Endothelial cell of umbilical vein (primary cell): ENCODE data around the gene ATAD1.

Experiments
- EZH2 ChIP-seq: IDR thresholded peaks from 2 replicates; pipeline ENCODE4 v1.6.1; 2012; ENCODE audit warnings: borderline replicate concordance, low read depth, mild to moderate bottlenecking, moderate library complexity, low read length, inconsistent platforms; ENCODE audit not compliant: severe bottlenecking
- FOS ChIP-seq: IDR thresholded peaks from 2 replicates; pipeline ENCODE4 v1.6.1; 2011; ENCODE audit warnings: mild to moderate bottlenecking, low read length, moderate library complexity, borderline replicate concordance; ENCODE audit not compliant: insufficient read depth
- GATA2 ChIP-seq: IDR thresholded peaks from 2 replicates; pipeline ENCODE4 v1.7.0; 2011; ENCODE audit warnings: low read depth, mild to moderate bottlenecking, moderate library complexity, mixed read lengths, low read length; ENCODE audit not compliant: insufficient read length, insufficient read depth
- JUN ChIP-seq: IDR thresholded peaks from 2 replicates; pipeline ENCODE4 v1.6.1; 2011; ENCODE audit warnings: borderline replicate concordance, low read depth; ENCODE audit not compliant: insufficient read length, insufficient read depth
- MYC ChIP-seq: IDR thresholded peaks from one replicate; pipeline ENCODE4 v1.6.1; 2011; ENCODE audit warnings: mild to moderate bottlenecking, low read depth, low read length
- POLR2A ChIP-seq: IDR thresholded peaks from 2 replicates; pipeline ENCODE4 v1.6.1; 2012; ENCODE audit warnings: low read depth, mild to moderate bottlenecking, control low read depth, low read length
- POLR2AphosphoS5 ChIP-seq: IDR thresholded peaks from 2 replicates; pipeline ENCODE4 v1.6.1; 2012; ENCODE audit warnings: low read depth, mild to moderate bottlenecking, control low read depth, low read length, moderate library complexity; ENCODE audit not compliant: insufficient read depth
- TF ChIP-seq, protein P1 (sequence below), 2 donors: IDR thresholded peaks; 1 replicate in 1 of 2; 2 replicates in 1 of 2; pipeline ENCODE4 v1.5.1; 2011; ENCODE audit warnings: low read length in 2 of 2, mild to moderate bottlenecking in 2 of 2, moderate library complexity in 2 of 2, control low read depth in 1 of 2, inconsistent platforms in 1 of 2, low read depth in 1 of 2; ENCODE audit not compliant: insufficient read depth in 1 of 2; ENCODE audit errors: extremely low read depth in 1 of 2
- TF ChIP-seq, protein P2 (sequence below): IDR thresholded peaks from 2 replicates; pipeline ENCODE4 v1.6.1; 2011; ENCODE audit not compliant: insufficient read depth, insufficient read length

DNA sequence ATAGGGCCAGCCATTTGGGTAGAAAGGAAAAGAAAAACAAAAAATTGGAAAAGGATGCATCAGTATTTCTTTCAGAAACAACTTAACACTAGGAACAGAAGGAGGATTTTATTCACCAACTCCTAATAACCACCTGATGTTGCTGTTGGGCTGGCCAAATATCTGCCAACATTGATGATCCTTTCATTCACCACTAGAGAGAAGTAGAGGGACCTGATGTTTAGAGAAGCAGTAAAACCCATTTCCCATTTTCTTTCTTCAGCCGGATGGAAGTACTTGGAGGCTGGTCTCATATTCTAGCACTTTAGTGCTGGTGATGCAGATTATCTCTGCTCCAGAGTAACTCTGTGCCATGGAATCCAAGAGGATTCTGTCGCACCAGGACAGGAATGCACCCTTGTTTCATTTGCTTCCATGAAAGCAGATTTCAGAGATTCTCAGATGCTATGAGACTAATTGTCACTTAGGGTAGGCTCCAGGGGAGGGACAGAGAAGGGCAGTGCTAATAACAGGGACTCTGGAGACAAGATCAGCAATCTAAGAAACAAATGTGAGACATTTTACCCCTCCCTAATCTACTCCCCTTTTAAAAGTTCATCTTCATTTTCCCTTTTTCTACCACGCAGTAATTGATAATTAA lies 42.2 kb upstream of the ATAD1 start:
- TF ChIP-seq, protein P1, sequence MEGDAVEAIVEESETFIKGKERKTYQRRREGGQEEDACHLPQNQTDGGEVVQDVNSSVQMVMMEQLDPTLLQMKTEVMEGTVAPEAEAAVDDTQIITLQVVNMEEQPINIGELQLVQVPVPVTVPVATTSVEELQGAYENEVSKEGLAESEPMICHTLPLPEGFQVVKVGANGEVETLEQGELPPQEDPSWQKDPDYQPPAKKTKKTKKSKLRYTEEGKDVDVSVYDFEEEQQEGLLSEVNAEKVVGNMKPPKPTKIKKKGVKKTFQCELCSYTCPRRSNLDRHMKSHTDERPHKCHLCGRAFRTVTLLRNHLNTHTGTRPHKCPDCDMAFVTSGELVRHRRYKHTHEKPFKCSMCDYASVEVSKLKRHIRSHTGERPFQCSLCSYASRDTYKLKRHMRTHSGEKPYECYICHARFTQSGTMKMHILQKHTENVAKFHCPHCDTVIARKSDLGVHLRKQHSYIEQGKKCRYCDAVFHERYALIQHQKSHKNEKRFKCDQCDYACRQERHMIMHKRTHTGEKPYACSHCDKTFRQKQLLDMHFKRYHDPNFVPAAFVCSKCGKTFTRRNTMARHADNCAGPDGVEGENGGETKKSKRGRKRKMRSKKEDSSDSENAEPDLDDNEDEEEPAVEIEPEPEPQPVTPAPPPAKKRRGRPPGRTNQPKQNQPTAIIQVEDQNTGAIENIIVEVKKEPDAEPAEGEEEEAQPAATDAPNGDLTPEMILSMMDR (IDR thresholded peaks at IDR 0.05; ENCODE audit: extremely low read depth in 1 of 2, insufficient read depth in 1 of 2, low read depth in 1 of 2, low read length in 2 of 2): peak; percentile 43
- no peak for TF ChIP-seq POLR2A
- TF ChIP-seq POLR2AphosphoS5: no peak
- TF ChIP-seq, protein P2, sequence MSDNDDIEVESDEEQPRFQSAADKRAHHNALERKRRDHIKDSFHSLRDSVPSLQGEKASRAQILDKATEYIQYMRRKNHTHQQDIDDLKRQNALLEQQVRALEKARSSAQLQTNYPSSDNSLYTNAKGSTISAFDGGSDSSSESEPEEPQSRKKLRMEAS: no peak
- no peak for TF ChIP-seq EZH2
- no peak for TF ChIP-seq JUN
- TF ChIP-seq FOS: no peak
- TF ChIP-seq MYC: no peak
- TF ChIP-seq GATA2: no peak
